ENCODE data around the gene EPC2.
"Not testable (repeated sequence)": the region's sequence is repeated elsewhere in the genome, so short reads cannot be mapped to it uniquely, and the experiment has no call there.

DNA sequence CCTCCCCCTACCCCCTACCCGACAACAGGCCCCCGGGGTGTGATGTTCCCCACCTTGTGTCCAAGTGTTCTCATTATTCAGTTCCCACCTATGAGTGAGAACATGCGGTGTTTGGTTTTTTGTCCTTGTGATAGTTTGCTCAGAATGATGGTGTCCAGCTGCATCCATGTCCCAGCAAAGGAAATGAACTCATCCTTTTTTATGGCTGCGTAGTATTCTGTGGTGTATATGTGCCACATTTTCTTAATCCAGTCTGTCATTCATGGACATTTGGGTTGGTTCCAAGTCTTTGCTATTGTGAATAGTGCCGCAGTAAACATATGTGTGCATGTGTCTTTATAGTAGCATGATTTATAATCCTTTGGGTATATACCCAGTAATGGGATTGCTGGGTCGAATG, 37.3 kb downstream of the EPC2 start:
- TF ChIP-seq, protein P1, sequence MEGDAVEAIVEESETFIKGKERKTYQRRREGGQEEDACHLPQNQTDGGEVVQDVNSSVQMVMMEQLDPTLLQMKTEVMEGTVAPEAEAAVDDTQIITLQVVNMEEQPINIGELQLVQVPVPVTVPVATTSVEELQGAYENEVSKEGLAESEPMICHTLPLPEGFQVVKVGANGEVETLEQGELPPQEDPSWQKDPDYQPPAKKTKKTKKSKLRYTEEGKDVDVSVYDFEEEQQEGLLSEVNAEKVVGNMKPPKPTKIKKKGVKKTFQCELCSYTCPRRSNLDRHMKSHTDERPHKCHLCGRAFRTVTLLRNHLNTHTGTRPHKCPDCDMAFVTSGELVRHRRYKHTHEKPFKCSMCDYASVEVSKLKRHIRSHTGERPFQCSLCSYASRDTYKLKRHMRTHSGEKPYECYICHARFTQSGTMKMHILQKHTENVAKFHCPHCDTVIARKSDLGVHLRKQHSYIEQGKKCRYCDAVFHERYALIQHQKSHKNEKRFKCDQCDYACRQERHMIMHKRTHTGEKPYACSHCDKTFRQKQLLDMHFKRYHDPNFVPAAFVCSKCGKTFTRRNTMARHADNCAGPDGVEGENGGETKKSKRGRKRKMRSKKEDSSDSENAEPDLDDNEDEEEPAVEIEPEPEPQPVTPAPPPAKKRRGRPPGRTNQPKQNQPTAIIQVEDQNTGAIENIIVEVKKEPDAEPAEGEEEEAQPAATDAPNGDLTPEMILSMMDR (IDR thresholded peaks at IDR 0.05; ENCODE audit: low read depth, low read length), result not testable (repeated sequence)
- TF ChIP-seq, protein P2, sequence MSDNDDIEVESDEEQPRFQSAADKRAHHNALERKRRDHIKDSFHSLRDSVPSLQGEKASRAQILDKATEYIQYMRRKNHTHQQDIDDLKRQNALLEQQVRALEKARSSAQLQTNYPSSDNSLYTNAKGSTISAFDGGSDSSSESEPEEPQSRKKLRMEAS (IDR thresholded peaks at IDR 0.05; ENCODE audit: low read depth, low read length), result not testable (repeated sequence)
- not testable (repeated sequence) for TF ChIP-seq MYC (IDR thresholded peaks at IDR 0.05; ENCODE audit: low read depth, low read length); POLR2A (IDR thresholded peaks at IDR 0.05; ENCODE audit: extremely low read depth, insufficient read length)
